Transverse colon (tissue), 4 donors: ENCODE results near the gene HOXC9.

Experiments
- CTCF ChIP-seq, 5 experiments: fragments of 200-600 bp in 3 of 5; fragments of 450-650 bp in 2 of 5; sonication (generic) in 3 of 5; IDR thresholded peaks; 1 replicate in 2 of 5; 2 replicates in 3 of 5; pipeline ENCODE4 v1.5.1; 2016 to 2017; ENCODE audit warnings: antibody characterized with exemption in 5 of 5, inconsistent platforms in 3 of 5, mild to moderate bottlenecking in 2 of 5, moderate library complexity in 1 of 5
- EP300 ChIP-seq: sonication (generic); formaldehyde crosslinking; IDR thresholded peaks from one replicate; pipeline ENCODE4 v1.6.1; 2017; ENCODE audit warnings: antibody characterized with exemption, low read depth
- POLR2A ChIP-seq: fragments of 450-650 bp; IDR thresholded peaks from one replicate; pipeline ENCODE4 v1.6.1; 2016; ENCODE audit warnings: antibody characterized with exemption, mild to moderate bottlenecking, moderate library complexity
- POLR2AphosphoS5 ChIP-seq, 3 donors: sonication (generic); formaldehyde crosslinking; IDR thresholded peaks; one replicate each; pipeline ENCODE4 v1.6.1; 2016; ENCODE audit warnings: antibody characterized with exemption in 3 of 3

GRCh38 chr12:53976172-53976822 lies 23.7 kb upstream of the HOXC9 start:
- no peak for TF ChIP-seq POLR2AphosphoS5 (IDR thresholded peaks at IDR 0.05)
- TF ChIP-seq CTCF (IDR thresholded peaks at IDR 0.05), result no peak
- TF ChIP-seq POLR2A, result no peak
- TF ChIP-seq EP300, result no peak
